Neural cell (in vitro differentiated cells): ENCODE measurements around the gene SLC6A17. TPM values are rescaled to one million over a fixed set of nuclear protein-coding genes. Genes with fewer than 3 reads are reported as not detected.

Source experiments
- H2AFZ ChIP-seq: fragments of 200-600, 300-800 bp; sonication (generic), shearing (Covaris generic); 2 replicates; pipeline ENCODE4 v1.6.0; 2014; ENCODE audit warnings: low read depth, mild to moderate bottlenecking, antibody characterized with exemption, low read length, moderate library complexity
- H3F3A ChIP-seq: fragments of 200-600 bp; shearing (Covaris generic); 2 replicates; pipeline ENCODE4 v1.6.1; 2016; ENCODE audit warnings: mild to moderate bottlenecking, moderate library complexity, mixed read lengths, antibody characterized with exemption, low read length; ENCODE audit not compliant: insufficient read depth, poor library complexity, severe bottlenecking
- H3K27ac ChIP-seq: fragments of 200-600, 300-800 bp; sonication (generic), shearing (Covaris generic); 2 replicates; pipeline ENCODE4 v1.5.1; 2014; ENCODE audit warnings: mild to moderate bottlenecking, low read length, moderate library complexity
- H3K27me3 ChIP-seq: fragments of 300-800, 200-600 bp; sonication (generic), shearing (Covaris generic); 2 replicates; pipeline ENCODE4 v1.6.0; 2014; ENCODE audit warnings: mild to moderate bottlenecking, low read depth, low read length, moderate library complexity; ENCODE audit not compliant: insufficient read depth
- H3K36me3 ChIP-seq: fragments of 300-800, 200-600 bp; sonication (generic), shearing (Covaris generic); 2 replicates; pipeline ENCODE4 v1.5.1; 2014; ENCODE audit warnings: mild to moderate bottlenecking, antibody characterized with exemption, low read length, moderate library complexity; ENCODE audit not compliant: insufficient read depth
- H3K4me2 ChIP-seq: fragments of 300-800, 200-600 bp; sonication (generic), shearing (Covaris generic); 2 replicates; pipeline ENCODE4 v1.6.0; 2014; ENCODE audit warnings: mild to moderate bottlenecking, low read length
- H3K4me3 ChIP-seq: fragments of 300-800, 200-600 bp; sonication (generic), shearing (Covaris generic); 2 replicates; pipeline ENCODE4 v1.5.1; 2014; ENCODE audit warnings: mild to moderate bottlenecking, low read length, moderate library complexity
- H3K79me2 ChIP-seq: fragments of 200-600 bp; shearing (Covaris generic); replicated peaks from 2 replicates; pipeline ENCODE4 v1.6.0; 2014; ENCODE audit warnings: mild to moderate bottlenecking, low read length, moderate library complexity; ENCODE audit not compliant: insufficient read depth
- H3K9ac ChIP-seq: fragments of 300-800, 200-600 bp; sonication (generic), shearing (Covaris generic); 2 replicates; pipeline ENCODE4 v1.6.1; 2016; ENCODE audit warnings: mild to moderate bottlenecking, low read length, mixed read lengths
- H3K9me2 ChIP-seq: fragments of 200-600 bp; shearing (Covaris generic); 2 replicates; pipeline ENCODE4 v1.6.1; 2016; ENCODE audit warnings: mild to moderate bottlenecking, low read length, mixed read lengths; ENCODE audit not compliant: insufficient read depth
- H3K9me3 ChIP-seq: fragments of 200-600, 300-800 bp; sonication (generic), shearing (Covaris generic); 2 replicates; pipeline ENCODE4 v1.6.1; 2016; ENCODE audit warnings: mild to moderate bottlenecking, mixed run types, low read length, moderate library complexity, mixed read lengths
- H4K20me1 ChIP-seq: fragments of 200-600 bp; shearing (Covaris generic); 2 replicates; pipeline ENCODE4 v1.6.1; 2016; ENCODE audit warnings: mild to moderate bottlenecking, mixed run types; ENCODE audit not compliant: insufficient read depth
- CTCF ChIP-seq: fragments of 450-650 bp; IDR thresholded peaks from 2 replicates; pipeline ENCODE4 v1.5.1; 2014; ENCODE audit warnings: antibody characterized with exemption, mild to moderate bottlenecking, moderate library complexity; ENCODE audit not compliant: poor library complexity, severe bottlenecking
- EP300 ChIP-seq: fragments of 450-650 bp; conservative IDR thresholded peaks from 2 replicates; pipeline ENCODE4 v1.6.1; 2014; ENCODE audit warnings: antibody characterized with exemption, mild to moderate bottlenecking, moderate library complexity; ENCODE audit not compliant: poor library complexity, severe bottlenecking
- EZH2 ChIP-seq: fragments of 200-600, 300-800 bp; shearing (Covaris generic), sonication (generic); IDR thresholded peaks from 2 replicates; pipeline ENCODE4 v1.6.1; 2014; ENCODE audit warnings: antibody characterized with exemption, low read length, borderline replicate concordance, mild to moderate bottlenecking; ENCODE audit not compliant: insufficient read depth, poor library complexity, severe bottlenecking
- MXI1 ChIP-seq: fragments of 450-650 bp; conservative IDR thresholded peaks from 2 replicates; pipeline ENCODE4 v1.6.1; 2014; ENCODE audit warnings: antibody characterized with exemption, mild to moderate bottlenecking; ENCODE audit not compliant: poor library complexity, severe bottlenecking
- POLR2AphosphoS5 ChIP-seq: IDR thresholded peaks from 2 replicates; pipeline ENCODE4 v1.6.1; 2012
- RAD21 ChIP-seq: fragments of 450-650 bp; conservative IDR thresholded peaks from 2 replicates; pipeline ENCODE4 v1.6.1; 2014; ENCODE audit warnings: antibody characterized with exemption, mild to moderate bottlenecking, moderate library complexity
- REST ChIP-seq: IDR thresholded peaks from 2 replicates; pipeline ENCODE4 v1.6.1; 2012; ENCODE audit warnings: borderline replicate concordance
- SMC3 ChIP-seq: fragments of 450-650 bp; conservative IDR thresholded peaks from 2 replicates; pipeline ENCODE4 v1.6.1; 2014; ENCODE audit warnings: antibody characterized with exemption, mild to moderate bottlenecking, moderate library complexity; ENCODE audit not compliant: poor library complexity
- TAF1 ChIP-seq: IDR thresholded peaks from 2 replicates; pipeline ENCODE4 v1.6.1; 2012; ENCODE audit warnings: low read depth
- polyA plus RNA-seq: library from polyadenylated mRNA; depleted of rRNA; stranded (reverse); fragments of >200 nt; gene quantifications from 2 replicates; pipeline ENCODE4 v1.2.3, GENCODE V29; 2014

Gene SLC6A17
- polyA plus RNA-seq, 1 donor from 2014 or later = 3.5 TPM

GRCh38 chr1:110198746-110199145 lies 48.5 kb downstream of the SLC6A17 start:
- Histone ChIP-seq H3K36me3 (no peaks in the 10 kb centered on the region), H3K79me2 (no peaks in the 10 kb centered on the region), H3K4me3 (no peak overlapping the region), H3K27ac (no peak overlapping the region), H3K27me3 (no peaks in the 10 kb centered on the region), H2AFZ (no peak overlapping the region), H3K9me3 (no peaks in the 10 kb centered on the region), H3K9me2 (no peaks in the 10 kb centered on the region), H4K20me1 (no peaks in the 10 kb centered on the region), H3F3A (no peaks in the 10 kb centered on the region), H3K9ac (no peak overlapping the region), H3K4me2 (no peak overlapping the region)
- TF ChIP-seq REST (no peak), EZH2 (no peak), MXI1 (no peak), RAD21 (no peak), EP300 (no peak), SMC3 (no peak), POLR2AphosphoS5 (no peak), CTCF (no peak)

- no peaks in the 10 kb centered on the region for H3K27me3 ChIP-seq
- H3K4me3 ChIP-seq = no peak overlapping the region
- no peaks in the 10 kb centered on the region for H3K36me3 ChIP-seq
- H3K27ac ChIP-seq = no peak overlapping the region
- TF ChIP-seq CTCF (no peak), EP300 (no peak), SMC3 (no peak), EZH2 (no peak), TAF1 (no peak), REST (no peak), RAD21 (no peak), POLR2AphosphoS5 (no peak), MXI1 (no peak)
- no peaks in the 10 kb centered on the region for H3K9me2 ChIP-seq
- H3K4me2 ChIP-seq = no peak overlapping the region
- H2AFZ ChIP-seq = no peak overlapping the region
- H3K9ac ChIP-seq = no peak overlapping the region
- no peaks in the 10 kb centered on the region for H3K79me2 ChIP-seq
- no peaks in the 10 kb centered on the region for H4K20me1 ChIP-seq
- H3K9me3 ChIP-seq = no peaks in the 10 kb centered on the region
- H3F3A ChIP-seq = no peaks in the 10 kb centered on the region
Observed at GRCh38 chr1:110200190-110200589, 49.9 kb downstream of the SLC6A17 start.
